ENCODE results near the gene HTR1D. TPM values are rescaled to one million over a fixed set of nuclear protein-coding genes. Genes with fewer than 3 reads are reported as not detected.

Gene HTR1D
- total RNA-seq, 2 experiments from 2014 or later: not detected

DNA sequence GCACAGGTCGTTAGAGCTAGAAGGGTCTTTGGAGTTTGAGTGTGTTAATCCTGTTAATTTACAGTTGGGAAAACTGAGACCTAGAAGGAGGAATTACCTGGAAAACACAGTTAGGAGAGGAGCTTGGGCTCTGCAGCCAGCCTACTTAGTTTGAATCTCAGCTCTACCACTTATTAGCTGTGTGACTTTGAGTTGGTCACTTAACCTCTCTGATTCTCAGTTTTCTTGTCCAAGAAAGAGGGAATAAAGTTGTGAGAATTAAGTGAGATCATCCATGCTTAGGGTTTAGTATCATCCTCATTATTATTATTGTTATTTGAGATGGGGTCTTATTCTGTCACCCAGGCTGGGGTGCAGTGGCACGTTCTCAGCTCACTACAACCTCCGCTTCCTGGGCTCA, 5.4 kb upstream of the HTR1D start:
- DNase-seq (no peak), ATAC-seq (no peak)
- peaks cover 32% of the 10 kb centered on the region for H3K27me3 Mint-ChIP-seq
- no peaks in the 10 kb centered on the region for H3K36me3 Mint-ChIP-seq (ENCODE audit: low read depth)
- intact Hi-C loops (cut with micrococcal nuclease): no loop called here
- no peak overlapping the region for H3K27ac Mint-ChIP-seq
- H3K4me3 Mint-ChIP-seq: no peak overlapping the region
- TF ChIP-seq CTCF (IDR thresholded peaks at IDR 0.05): no peak
- ChIA-PET CTCF (interaction anchor here (1.0 kb wide), 1 partner anchor 181 kb away, joined by 3 read pairs; no protein-coding TSS in a partner anchor), POLR2A (no interaction called here)
- H3K9me3 Mint-ChIP-seq: no peaks in the 10 kb centered on the region
- H3K4me1 Mint-ChIP-seq (ENCODE audit: low read depth): peaks cover 2% of the 10 kb centered on the region

DNA sequence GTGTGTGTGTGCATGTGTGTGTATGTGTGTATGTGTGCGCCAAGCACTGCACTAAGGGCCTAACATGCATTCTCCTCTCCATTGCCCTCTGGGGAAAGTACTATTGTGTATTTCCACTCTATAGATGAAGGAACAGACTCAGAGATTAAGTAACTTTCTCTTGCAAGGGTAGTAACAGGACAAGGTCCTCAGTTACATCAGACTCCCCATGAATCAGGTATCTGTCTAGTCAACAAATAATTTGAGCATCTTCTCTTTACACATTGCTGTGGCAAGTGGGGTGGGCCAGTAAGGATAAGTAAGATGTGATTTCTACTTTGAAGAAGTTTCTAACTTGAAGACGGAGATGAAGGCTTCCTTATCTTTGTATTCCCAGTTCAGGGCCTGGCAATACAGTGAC, 5.0 kb upstream of the HTR1D start:
- POLR2A ChIA-PET: no interaction called here
- ATAC-seq (no peak), DNase-seq (no peak)
- Mint-ChIP-seq H3K9me3 (no peaks in the 10 kb centered on the region), H3K27ac (no peak overlapping the region), H3K27me3 (peaks cover 33% of the 10 kb centered on the region), H3K36me3 (ENCODE audit: low read depth) (no peaks in the 10 kb centered on the region), H3K4me3 (no peak overlapping the region), H3K4me1 (ENCODE audit: low read depth) (peaks cover 3% of the 10 kb centered on the region)
- no peak for TF ChIP-seq CTCF (IDR thresholded peaks at IDR 0.05)
- intact Hi-C loops (cut with micrococcal nuclease): no loop called here
- CTCF ChIA-PET: interaction anchor here (1.0 kb wide), 1 partner anchor 181 kb away, joined by 3 read pairs; no protein-coding TSS in a partner anchor

- no peak for TF ChIP-seq CTCF (IDR thresholded peaks at IDR 0.05)
- intact Hi-C loops (cut with micrococcal nuclease): no loop called here
- no peak overlapping the region for H3K4me3 Mint-ChIP-seq
- ChIA-PET POLR2A (no interaction called here), CTCF (interaction anchor here (0.6 to 1.3 kb wide), 3 partner anchors 10 to 183 kb away, joined by 3 to 4 read pairs (median 3); no protein-coding TSS in a partner anchor)
- no peak overlapping the region for H3K27ac Mint-ChIP-seq
- H3K9me3 Mint-ChIP-seq: no peaks in the 10 kb centered on the region
- H3K27me3 Mint-ChIP-seq: peaks cover 39% of the 10 kb centered on the region
- H3K4me1 Mint-ChIP-seq (ENCODE audit: low read depth): peaks cover 6% of the 10 kb centered on the region
- no peak for ATAC-seq
- no peak for DNase-seq
- H3K36me3 Mint-ChIP-seq (ENCODE audit: low read depth): no peaks in the 10 kb centered on the region
Measured at GRCh38 chr1:23221107-23221506, 3.8 kb upstream of the HTR1D start.

DNA sequence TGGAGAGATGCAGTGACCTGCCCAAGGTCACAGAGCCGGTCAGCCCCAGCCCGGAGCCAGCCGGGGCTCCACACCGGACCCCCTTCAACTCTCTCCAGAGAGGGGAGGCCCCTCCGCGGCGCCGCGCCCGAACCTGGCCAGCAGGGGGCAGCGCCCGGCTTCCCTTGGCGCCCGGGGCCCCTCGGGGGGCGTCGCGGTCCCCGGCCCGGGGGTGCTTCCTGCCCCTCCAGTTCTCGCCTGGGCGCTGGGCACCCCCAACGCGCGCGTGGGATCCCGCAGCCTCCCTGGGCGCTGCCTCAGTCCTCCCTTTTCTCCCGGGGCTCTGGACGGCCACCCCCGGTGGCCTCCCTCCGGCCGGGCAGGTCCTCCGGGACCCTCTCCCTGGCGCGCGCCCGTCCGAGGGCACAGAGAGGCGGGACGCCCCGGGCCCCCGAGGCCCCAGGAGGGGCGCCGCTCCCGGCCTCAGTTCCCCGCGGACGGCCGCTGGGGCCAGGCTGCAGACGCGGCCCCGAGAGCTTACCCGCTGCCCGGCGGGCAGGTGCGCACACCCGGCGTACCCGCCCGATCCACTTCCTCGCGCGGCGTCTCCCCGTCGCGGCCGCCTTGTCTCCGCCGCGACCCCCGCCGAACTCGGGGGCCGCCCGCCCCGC, 406 bp downstream of the HTR1D start:
- ChIA-PET POLR2A (no interaction called here), CTCF (interaction anchor here (0.6 to 2.3 kb wide), 17 partner anchors 8 to 188 kb away, joined by 3 to 10 read pairs (median 3); no protein-coding TSS in a partner anchor)
- no peak overlapping the region for H3K4me3 Mint-ChIP-seq
- no peaks in the 10 kb centered on the region for H3K36me3 Mint-ChIP-seq (ENCODE audit: low read depth)
- peaks cover 57% of the 10 kb centered on the region for H3K27me3 Mint-ChIP-seq
- intact Hi-C loops (cut with micrococcal nuclease): no loop called here
- no peak overlapping the region for H3K27ac Mint-ChIP-seq
- TF ChIP-seq CTCF (IDR thresholded peaks at IDR 0.05): peak; percentile 96
- DNase-seq (peak; percentile 49), ATAC-seq (peak; percentile 88)
- no peaks in the 10 kb centered on the region for H3K9me3 Mint-ChIP-seq
- peaks cover 6% of the 10 kb centered on the region for H3K4me1 Mint-ChIP-seq (ENCODE audit: low read depth)

DNA sequence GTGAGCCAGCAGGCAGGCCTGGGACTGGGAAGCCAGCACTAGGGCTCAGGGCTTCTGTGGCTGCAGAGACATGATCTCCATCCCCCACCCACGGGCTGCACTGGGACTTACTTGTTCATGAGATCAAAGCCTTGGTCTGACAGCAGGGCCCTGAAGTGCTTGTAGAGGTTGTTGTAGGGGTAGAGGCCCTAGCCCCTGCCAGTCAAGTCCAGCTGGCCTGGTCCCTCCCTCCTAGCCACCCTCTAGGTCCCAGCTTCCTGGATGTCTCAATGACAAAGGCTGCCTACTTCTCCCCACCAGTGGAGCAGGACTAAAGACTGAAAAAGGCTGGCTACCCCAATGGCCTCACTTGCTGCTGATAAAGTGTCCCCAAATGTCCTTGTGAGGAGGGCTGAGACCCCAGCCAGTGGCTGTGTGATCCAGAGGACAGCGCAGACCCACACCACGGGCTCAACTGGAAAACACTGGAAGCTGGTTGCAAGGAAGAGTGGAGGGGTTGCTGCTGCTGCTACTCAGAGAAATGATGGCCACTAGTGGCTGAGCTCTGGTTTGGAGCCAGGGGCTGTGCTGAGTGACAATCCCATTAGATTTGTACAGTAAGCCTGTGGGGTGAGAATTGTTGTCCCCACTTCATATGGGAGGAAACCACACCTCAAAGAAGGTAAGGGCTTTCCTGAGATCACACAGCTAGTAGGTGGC, 1.4 kb downstream of the HTR1D start:
- no peaks in the 10 kb centered on the region for H3K36me3 Mint-ChIP-seq (ENCODE audit: low read depth)
- H3K4me3 Mint-ChIP-seq: no peak overlapping the region
- CTCF ChIA-PET: interaction anchor here (0.6 to 2.3 kb wide), 7 partner anchors 9 to 120 kb away, joined by 3 to 10 read pairs (median 4); no protein-coding TSS in a partner anchor
- ATAC-seq (no peak), DNase-seq (no peak)
- peaks cover 57% of the 10 kb centered on the region for H3K27me3 Mint-ChIP-seq
- no peaks in the 10 kb centered on the region for H3K9me3 Mint-ChIP-seq
- no peak for TF ChIP-seq CTCF (IDR thresholded peaks at IDR 0.05)
- H3K27ac Mint-ChIP-seq: no peak overlapping the region
- intact Hi-C loops (cut with micrococcal nuclease): no loop called here
- peaks cover 6% of the 10 kb centered on the region for H3K4me1 Mint-ChIP-seq (ENCODE audit: low read depth)
- POLR2A ChIA-PET: interaction anchor here (1.1 kb wide), 1 partner anchor 47 kb away, joined by 3 read pairs; no protein-coding TSS in a partner anchor

All from activated CD8-positive, alpha-beta T cell treated with anti-CD3 and anti-CD28 coated beads for 36 hours (primary cell).